Spleen (tissue), 11 donors: Measurements from ENCODE around the gene NT5DC2. TPM values are rescaled to one million over a fixed set of nuclear protein-coding genes. Genes with fewer than 3 reads are reported as not detected.
A peak's percentile ranks its signal among the peaks of the same experiment; 100 is the strongest.

ENCODE experiments used
- DNase-seq: peaks from one replicate; pipeline ENCODE4 v3.0.0-alpha.2; 2020
- H3K27ac ChIP-seq, 8 donors: fragments of 200-600 bp; sonication (generic) in 7 of 8; 1 replicate in 4 of 8; 2 replicates in 4 of 8; pipeline versions ENCODE4 v1.5.0 to v1.8.0; 2016 to 2021; ENCODE audit warnings: inconsistent platforms in 4 of 8, mild to moderate bottlenecking in 4 of 8, moderate library complexity in 1 of 8
- H3K27me3 ChIP-seq, 7 donors: fragments of 200-600 bp; sonication (generic) in 6 of 7; replicated peaks in 1 of 7; 1 replicate in 4 of 7; 2 replicates in 3 of 7; pipeline versions ENCODE4 v1.5.0 to v1.8.0; 2016 to 2021; ENCODE audit warnings: inconsistent platforms in 3 of 7, mild to moderate bottlenecking in 1 of 7
- H3K36me3 ChIP-seq, 6 donors: fragments of 200-600 bp; sonication (generic) in 5 of 6; 1 replicate in 4 of 6; 2 replicates in 2 of 6; pipeline versions ENCODE4 v1.5.0 to v1.8.0; 2016 to 2021; ENCODE audit warnings: inconsistent platforms in 2 of 6
- H3K4me1 ChIP-seq, 6 donors: fragments of 200-600 bp; sonication (generic) in 5 of 6; 1 replicate in 3 of 6; 2 replicates in 3 of 6; pipeline versions ENCODE4 v1.5.0 to v1.8.0; 2016 to 2021; ENCODE audit warnings: inconsistent platforms in 3 of 6
- H3K4me3 ChIP-seq, 8 donors: fragments of 200-600 bp; sonication (generic) in 7 of 8; 1 replicate in 4 of 8; 2 replicates in 4 of 8; pipeline versions ENCODE4 v1.5.0 to v1.8.0; 2016 to 2021; ENCODE audit warnings: inconsistent platforms in 4 of 8, mild to moderate bottlenecking in 4 of 8, moderate library complexity in 2 of 8
- H3K9me3 ChIP-seq, 8 donors: fragments of 200-600 bp; sonication (generic) in 7 of 8; 1 replicate in 4 of 8; 2 replicates in 4 of 8; pipeline versions ENCODE4 v1.5.0 to v1.8.0; 2016 to 2021; ENCODE audit warnings: inconsistent platforms in 4 of 8
- POLR2A ChIP-seq, 3 donors: fragments of 450-650 bp; IDR thresholded peaks; one replicate each; pipeline ENCODE4 v1.5.1; 2017; ENCODE audit warnings: antibody characterized with exemption in 3 of 3, mild to moderate bottlenecking in 1 of 3
- POLR2AphosphoS5 ChIP-seq, 3 donors: sonication (generic); formaldehyde crosslinking; IDR thresholded peaks; one replicate each; pipeline ENCODE4 v1.5.1; 2017; ENCODE audit warnings: antibody characterized with exemption in 3 of 3
- WGBS, 5 donors: extraction: QIAGEN DNeasy Blood & Tissue Kit in 3 of 5; methylation state at CpG; one replicate each; pipeline versions ENCODE4 v1.1.5 to v1.1.7; 2013 to 2018; 5-methylcytosine and 5-hydroxymethylcytosine counted together
- intact Hi-C: fragments of 100-400 bp; cut with DNase I; formaldehyde crosslinking; loops from one replicate; pipeline ENCODE4 v1.15.0; 2023; ENCODE audit warnings: low total_unique reads
- polyA plus RNA-seq, 3 donors: library from polyadenylated mRNA; stranded (reverse); fragments of 200-250 nt; gene quantifications; one replicate each; pipeline ENCODE4 v1.2.1, GENCODE V29; 2013
- total RNA-seq, 7 donors: library from RNA; depleted of rRNA in 3 of 7; stranded (reverse); fragments of >200 nt in 3 of 7; fragmentation: NEBNext Ultra II Directional in 4 of 7; extraction: Animal tissue kit (Norgen Biotek cat#: 25700) in 4 of 7; gene quantifications; one replicate each; pipeline versions ENCODE4 v1.1.0 to v1.2.1, GENCODE V29; 2016 to 2021
- TF ChIP-seq, protein P1 (sequence below), 11 experiments: fragments of 200-600 bp in 7 of 11; fragments of 450-650 bp in 4 of 11; sonication (generic) in 4 of 11; IDR thresholded peaks in 8 of 11; conservative IDR thresholded peaks in 3 of 11; 1 replicate in 7 of 11; 2 replicates in 4 of 11; pipeline versions ENCODE4 v1.4.0 to v1.8.0; 2016 to 2021; ENCODE audit warnings: antibody characterized with exemption in 11 of 11, inconsistent platforms in 4 of 11, mild to moderate bottlenecking in 1 of 11
- donor health status: healthy with polysubstance abuse.
- donor health status: DM: no; HTN: no; CAD: no; lungs with moderate emphysema.
- donor health status: DM: no; HTN: no; CAD: no.
- donor health status: Bipolar disorder and iron deficiency.
- donor health status: healthy.
- donor health status: DM: no; HTN: no; CAD: no.
- donor health status: DM: yes; HTN: yes; CAD: no.

Gene NT5DC2
- total and polyA plus RNA-seq, 10 donors, result 7.8 to 26.0 (median 11.3) TPM

- intact Hi-C loops, result no loop called here
- Histone ChIP-seq H3K9me3 (no peaks in the 10 kb centered on the region), H3K4me3 (no peak overlapping the region), H3K27me3 (peaks cover 0 to 11% (median 0%) of the 10 kb centered on the region in 7 donors), H3K27ac (peak overlapping the region in 5 of 8 donors; percentile 76 to 82 (median 80)), H3K36me3 (peaks cover 0 to 69% (median 57%) of the 10 kb centered on the region in 6 donors), H3K4me1 (peaks cover 18 to 90% (median 52%) of the 10 kb centered on the region in 6 donors)
- TF ChIP-seq POLR2A (IDR thresholded peaks at IDR 0.05) (no peak), POLR2AphosphoS5 (IDR thresholded peaks at IDR 0.05) (peak in 1 of 3 donors; percentile 37)
- TF ChIP-seq, protein P1, sequence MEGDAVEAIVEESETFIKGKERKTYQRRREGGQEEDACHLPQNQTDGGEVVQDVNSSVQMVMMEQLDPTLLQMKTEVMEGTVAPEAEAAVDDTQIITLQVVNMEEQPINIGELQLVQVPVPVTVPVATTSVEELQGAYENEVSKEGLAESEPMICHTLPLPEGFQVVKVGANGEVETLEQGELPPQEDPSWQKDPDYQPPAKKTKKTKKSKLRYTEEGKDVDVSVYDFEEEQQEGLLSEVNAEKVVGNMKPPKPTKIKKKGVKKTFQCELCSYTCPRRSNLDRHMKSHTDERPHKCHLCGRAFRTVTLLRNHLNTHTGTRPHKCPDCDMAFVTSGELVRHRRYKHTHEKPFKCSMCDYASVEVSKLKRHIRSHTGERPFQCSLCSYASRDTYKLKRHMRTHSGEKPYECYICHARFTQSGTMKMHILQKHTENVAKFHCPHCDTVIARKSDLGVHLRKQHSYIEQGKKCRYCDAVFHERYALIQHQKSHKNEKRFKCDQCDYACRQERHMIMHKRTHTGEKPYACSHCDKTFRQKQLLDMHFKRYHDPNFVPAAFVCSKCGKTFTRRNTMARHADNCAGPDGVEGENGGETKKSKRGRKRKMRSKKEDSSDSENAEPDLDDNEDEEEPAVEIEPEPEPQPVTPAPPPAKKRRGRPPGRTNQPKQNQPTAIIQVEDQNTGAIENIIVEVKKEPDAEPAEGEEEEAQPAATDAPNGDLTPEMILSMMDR (IDR thresholded peaks at IDR 0.05 in 8 of 11, conservative IDR thresholded peaks at IDR 0.05 in 3 of 11), result no peak
- WGBS, 5 donors, result 91 to 95% (median 95%) methylated on average over 16 to 21 of the region's 21 CpGs
- DNase-seq, result no peak
Measured at GRCh38 chr3:52492059-52492458, 41.6 kb downstream of the NT5DC2 start.

- intact Hi-C loops, result no loop called here
- peaks cover 0 to 80% (median 66%) of the 10 kb centered on the region in 6 donors for H3K36me3 ChIP-seq
- H3K27me3 ChIP-seq, result peaks cover 0 to 11% (median 0%) of the 10 kb centered on the region in 7 donors
- no peak overlapping the region for H3K4me3 ChIP-seq
- WGBS, 5 donors, result 52 to 65% (median 57%) methylated on average over 17 to 23 of the region's 23 CpGs
- H3K27ac ChIP-seq, result peak overlapping the region in 7 of 8 donors; percentile 42 to 82 (median 78)
- DNase-seq, result peak; percentile 87
- H3K4me1 ChIP-seq, result peaks cover 18 to 81% (median 52%) of the 10 kb centered on the region in 6 donors
- H3K9me3 ChIP-seq, result no peaks in the 10 kb centered on the region
- peak; percentile 75 to 82 (median 78) for TF ChIP-seq POLR2AphosphoS5 (IDR thresholded peaks at IDR 0.05)
- TF ChIP-seq, protein P1 (IDR thresholded peaks at IDR 0.05 in 8 of 11, conservative IDR thresholded peaks at IDR 0.05 in 3 of 11), result no peak
- no peak for TF ChIP-seq POLR2A (IDR thresholded peaks at IDR 0.05)
Measured at GRCh38 chr3:52490939-52491526, 42.6 kb downstream of the NT5DC2 start.

- WGBS, 5 donors, result 64 to 77% (median 71%) methylated on average over 14 to 22 of the region's 22 CpGs
- TF ChIP-seq, protein P1 (IDR thresholded peaks at IDR 0.05 in 8 of 11, conservative IDR thresholded peaks at IDR 0.05 in 3 of 11), result no peak
- TF ChIP-seq POLR2A (IDR thresholded peaks at IDR 0.05), result no peak
- TF ChIP-seq POLR2AphosphoS5 (IDR thresholded peaks at IDR 0.05), result peak in 1 of 3 donors; percentile 40
- Histone ChIP-seq H3K9me3 (no peaks in the 10 kb centered on the region), H3K27me3 (peaks cover 0 to 6% (median 0%) of the 10 kb centered on the region in 7 donors), H3K4me1 (peaks cover 18 to 77% (median 49%) of the 10 kb centered on the region in 6 donors), H3K36me3 (peaks cover 0 to 87% (median 72%) of the 10 kb centered on the region in 6 donors), H3K4me3 (no peak overlapping the region), H3K27ac (peak overlapping the region in 6 of 8 donors; percentile 9 to 82 (median 79))
- no peak for DNase-seq
- intact Hi-C loops, result no loop called here
Measured at GRCh38 chr3:52490035-52490938, 43.4 kb downstream of the NT5DC2 start.
